Measurements from ENCODE around the gene PAK6.

GRCh38 chr15:40241269-40242212 lies 2.7 kb downstream of the PAK6 start:
- TF ChIP-seq CTCF (conservative IDR thresholded peaks at IDR 0.05; ENCODE audit: low read depth, low read length) = no peak
- no peak for TF ChIP-seq EZH2phosphoT487 (IDR thresholded peaks at IDR 0.05; ENCODE audit: borderline replicate concordance, low read length)
- no peak for TF ChIP-seq EZH2 (IDR thresholded peaks at IDR 0.05; ENCODE audit: low read length, unreplicated experiment)
